HepG2 (cell line): ENCODE measurements around the gene STH. TPM values are rescaled to one million over a fixed set of nuclear protein-coding genes. Genes with fewer than 3 reads are reported as not detected.

Source experiments
- BHLHE40 ChIP-seq: IDR thresholded peaks from 2 replicates; pipeline ENCODE4 v1.6.1; 2011; ENCODE audit warnings: low read length, improper control_type of control experiment
- FOXK1 ChIP-seq: sonication (generic); formaldehyde crosslinking; IDR thresholded peaks from 2 replicates; pipeline ENCODE4 v1.4.0; 2020; ENCODE audit warnings: low read depth, missing genetic modification reagents, borderline replicate concordance
- FOXO4 ChIP-seq: sonication (generic); formaldehyde crosslinking; conservative IDR thresholded peaks from 2 replicates; pipeline ENCODE4 v1.8.1; 2023; ENCODE audit warnings: missing genetic modification reagents
- JUN ChIP-seq: sonication (generic); formaldehyde crosslinking; IDR thresholded peaks from 2 replicates; pipeline ENCODE4 v1.4.0; 2020; ENCODE audit warnings: mild to moderate bottlenecking, missing genetic modification reagents
- PRMT3 ChIP-seq: sonication (generic); formaldehyde crosslinking; IDR thresholded peaks from 2 replicates; pipeline ENCODE4 v1.8.1; 2022; ENCODE audit warnings: low read depth, mild to moderate bottlenecking, moderate library complexity, missing genetic modification reagents, borderline replicate concordance
- RAD21 ChIP-seq: fragments of 450-650 bp; formaldehyde crosslinking; IDR thresholded peaks from 2 replicates; pipeline ENCODE4 v1.5.0; 2020; ENCODE audit warnings: mild to moderate bottlenecking
- TRIM22 ChIP-seq: fragments of 450-650 bp; IDR thresholded peaks from 2 replicates; pipeline ENCODE4 v1.6.1; 2017
- ZBTB49 ChIP-seq: sonication (generic); formaldehyde crosslinking; IDR thresholded peaks from 2 replicates; pipeline ENCODE4 v1.4.0; 2020; ENCODE audit warnings: missing genetic modification reagents, borderline replicate concordance
- ZKSCAN8 ChIP-seq: IDR thresholded peaks from 2 replicates; pipeline ENCODE4 v1.6.1; 2016; ENCODE audit warnings: borderline replicate concordance, missing genetic modification reagents, missing compliant biosample characterization
- ZNF296 ChIP-seq: sonication (generic); formaldehyde crosslinking; conservative IDR thresholded peaks from 2 replicates; pipeline ENCODE4 v1.5.0; 2020; ENCODE audit warnings: mild to moderate bottlenecking, missing genetic modification reagents
- ZNF350 ChIP-seq: sonication (generic); formaldehyde crosslinking; IDR thresholded peaks from 2 replicates; pipeline ENCODE4 v1.4.0; 2020; ENCODE audit warnings: mild to moderate bottlenecking, low read depth, missing genetic modification reagents, borderline replicate concordance
- ZNF513 ChIP-seq: sonication (generic); formaldehyde crosslinking; conservative IDR thresholded peaks from 2 replicates; pipeline ENCODE4 v1.5.0; 2020; ENCODE audit warnings: missing genetic modification reagents
- ZNF670 ChIP-seq: sonication (generic); formaldehyde crosslinking; IDR thresholded peaks from 2 replicates; pipeline ENCODE4 v1.8.0; 2022; ENCODE audit warnings: mild to moderate bottlenecking, missing genetic modification reagents, borderline replicate concordance
- ZNF761 ChIP-seq: sonication (generic); formaldehyde crosslinking; conservative IDR thresholded peaks from 2 replicates; pipeline ENCODE4 v1.4.0; 2020; ENCODE audit warnings: mild to moderate bottlenecking, missing genetic modification reagents
- polyA plus RNA-seq, 8 experiments: library from polyadenylated mRNA; depleted of rRNA in 3 of 8; stranded (reverse) in 7 of 8; unstranded in 1 of 8; fragments of >200 nt; fragmentation: Illumina TruSeq in 4 of 8; extraction: Trizol in 4 of 8; gene quantifications; 2 replicates each; pipeline versions ENCODE4 v1.2.1 to v1.2.3, GENCODE V29; 2011 to 2016; ENCODE audit warnings: low read depth in 4 of 8, missing spikeins in 1 of 8, mixed read lengths in 1 of 8; ENCODE audit not compliant: insufficient read depth in 1 of 8
- total RNA-seq, 5 experiments: library from RNA; depleted of rRNA; stranded (reverse); fragments of >200 nt; fragmentation: Illumina TruSeq; extraction: Trizol; gene quantifications; 2 replicates each; pipeline ENCODE4 v1.2.3, GENCODE V29; 2016; ENCODE audit warnings: low read depth in 1 of 5

The STH gene
- total and polyA plus RNA-seq, 2 of the 13 experiments (the other 11 are each of a cell fraction or from before 2014, with no cell fraction given), result not detected

- TF ChIP-seq TRIM22, result no peak
- TF ChIP-seq JUN (CRISPR knock-in tag), result no peak
- TF ChIP-seq ZNF761 (CRISPR knock-in tag), result peak; percentile 52; the same call in 1 of the 2 replicates
- TF ChIP-seq ZBTB49 (CRISPR knock-in tag), result no peak
- no peak for TF ChIP-seq RAD21
- 0 out of 2 replicates have a peak, but pooled peaks have one; percentile 35 for TF ChIP-seq ZNF296 (CRISPR knock-in tag)
- no peak for TF ChIP-seq FOXK1
- TF ChIP-seq PRMT3, result no peak
- no peak for TF ChIP-seq ZNF670 (CRISPR knock-in tag)
- TF ChIP-seq ZNF513, result no peak
- TF ChIP-seq FOXO4 (CRISPR knock-in tag), result 0 out of 2 replicates have a peak, but pooled peaks have one; percentile 11
- no peak for TF ChIP-seq BHLHE40
- TF ChIP-seq ZKSCAN8, result no peak
- TF ChIP-seq ZNF350, result peak; percentile 46; the same call in 1 of the 2 replicates
Measured at GRCh38 chr17:46013127-46013501, 14.1 kb downstream of the STH start (continued).
